ENCODE data around the gene PALM. TPM values are rescaled to one million over a fixed set of nuclear protein-coding genes. Genes with fewer than 3 reads are reported as not detected.
A peak's percentile ranks its signal among the peaks of the same experiment; 100 is the strongest.

Gene PALM
- total and polyA plus RNA-seq, 9 of the 15 experiments (the other 6 are each of a cell fraction or from before 2014, with no cell fraction given), result 0.04 to 6.6 (median 1.7) TPM

GRCh38 chr19:791567-792305 lies 83.0 kb downstream of the PALM start (continued):
- no peak for TF ChIP-seq ZBTB5 (IDR thresholded peaks at IDR 0.05)
- TF ChIP-seq ZNF212 (CRISPR knock-in tag; IDR thresholded peaks at IDR 0.05), result no peak
- no peak for TF ChIP-seq HNRNPH1 (optimal IDR thresholded peaks at IDR 0.05; ENCODE audit: low read depth, low read length)
- TF ChIP-seq ZNF780A (CRISPR knock-in tag; IDR thresholded peaks at IDR 0.05), result no peak
- no peak for TF ChIP-seq DNMT1 (IDR thresholded peaks at IDR 0.05)
- TF ChIP-seq MAX (CRISPR knock-in tag; IDR thresholded peaks at IDR 0.05), result no peak
- no peak for TF ChIP-seq ZNF507 (tag; conservative IDR thresholded peaks at IDR 0.05)
- peak in 1 of 3 experiments; percentile 59; a peak in 1 of 6 replicates for TF ChIP-seq ZBTB11 (CRISPR knock-in tag; IDR thresholded peaks at IDR 0.05)
- TF ChIP-seq ZBTB8A (IDR thresholded peaks at IDR 0.05; ENCODE audit: partially characterized antibody), result no peak
- TF ChIP-seq NR1H2 (CRISPR knock-in tag; IDR thresholded peaks at IDR 0.05), result 0 out of 2 replicates have a peak, but pooled peaks have one; percentile 22
- no peak for TF ChIP-seq ZFP91 (CRISPR knock-in tag; IDR thresholded peaks at IDR 0.05)
- no peak for TF ChIP-seq TCFL5 (CRISPR knock-in tag; conservative IDR thresholded peaks at IDR 0.05)
- TF ChIP-seq CCNT2 (IDR thresholded peaks at IDR 0.05; ENCODE audit: borderline replicate concordance, extremely low read depth, insufficient read length, low read depth, low read length), result peak; percentile 24
- no peak for TF ChIP-seq ZNF431 (CRISPR knock-in tag; IDR thresholded peaks at IDR 0.05)
- peak; percentile 87 for TF ChIP-seq ETS1 (conservative IDR thresholded peaks at IDR 0.05; ENCODE audit: control insufficient read depth, low read depth, low read length)
- TF ChIP-seq ZNF655 (CRISPR knock-in tag; IDR thresholded peaks at IDR 0.05), result no peak
- TF ChIP-seq CEBPB (tag; IDR thresholded peaks at IDR 0.05), result no peak

All from K562 (cell line).